DND-41 (cell line): ENCODE data around the gene STPG3.

Source experiments
- EZH2 ChIP-seq: IDR thresholded peaks from 3 replicates; pipeline ENCODE4 v1.6.1; 2012; ENCODE audit warnings: borderline replicate concordance, low read depth, mild to moderate bottlenecking, moderate library complexity, low read length, inconsistent platforms; ENCODE audit not compliant: severe bottlenecking
- TF ChIP-seq, protein P1 (sequence below): IDR thresholded peaks from 2 replicates; pipeline ENCODE4 v1.5.1; 2012; ENCODE audit warnings: borderline replicate concordance, low read length, moderate library complexity, mild to moderate bottlenecking; ENCODE audit not compliant: poor library complexity, severe bottlenecking; ENCODE audit errors: extremely low read depth

DNA sequence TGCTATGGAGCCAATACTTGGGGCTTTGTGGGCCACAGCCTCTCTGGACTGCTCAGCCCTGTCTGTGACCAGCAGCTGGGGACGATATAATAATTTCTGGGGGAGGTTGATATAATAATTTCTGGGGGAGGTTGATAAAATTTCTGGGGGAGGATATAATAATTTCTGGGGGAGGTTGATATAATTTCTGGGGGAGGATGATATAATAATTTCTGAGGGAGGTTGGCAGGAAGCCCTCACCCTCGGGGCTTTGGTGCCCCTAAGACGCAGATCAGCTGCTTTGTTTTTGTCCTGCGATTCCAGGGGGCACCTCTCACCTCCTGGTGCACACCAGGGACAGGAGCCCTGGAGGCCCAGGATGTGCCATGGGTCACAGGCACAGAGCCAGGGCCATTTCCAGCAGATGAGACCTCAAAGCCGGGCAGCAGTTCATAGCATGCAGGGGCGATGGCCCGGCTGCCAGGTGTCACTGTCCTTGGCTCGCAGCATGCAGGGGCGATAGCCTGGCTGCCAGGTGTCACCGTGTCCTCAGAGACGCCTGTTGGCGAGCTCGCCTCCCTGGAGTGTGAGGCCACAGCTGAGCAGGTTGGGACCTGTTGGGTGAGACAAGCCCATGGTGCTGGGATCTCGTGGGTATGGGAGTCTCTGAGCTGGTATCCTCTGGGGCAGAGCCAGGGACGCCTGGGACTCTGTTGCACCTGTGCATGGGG, 22.7 kb downstream of the STPG3 start:
- TF ChIP-seq, protein P1, sequence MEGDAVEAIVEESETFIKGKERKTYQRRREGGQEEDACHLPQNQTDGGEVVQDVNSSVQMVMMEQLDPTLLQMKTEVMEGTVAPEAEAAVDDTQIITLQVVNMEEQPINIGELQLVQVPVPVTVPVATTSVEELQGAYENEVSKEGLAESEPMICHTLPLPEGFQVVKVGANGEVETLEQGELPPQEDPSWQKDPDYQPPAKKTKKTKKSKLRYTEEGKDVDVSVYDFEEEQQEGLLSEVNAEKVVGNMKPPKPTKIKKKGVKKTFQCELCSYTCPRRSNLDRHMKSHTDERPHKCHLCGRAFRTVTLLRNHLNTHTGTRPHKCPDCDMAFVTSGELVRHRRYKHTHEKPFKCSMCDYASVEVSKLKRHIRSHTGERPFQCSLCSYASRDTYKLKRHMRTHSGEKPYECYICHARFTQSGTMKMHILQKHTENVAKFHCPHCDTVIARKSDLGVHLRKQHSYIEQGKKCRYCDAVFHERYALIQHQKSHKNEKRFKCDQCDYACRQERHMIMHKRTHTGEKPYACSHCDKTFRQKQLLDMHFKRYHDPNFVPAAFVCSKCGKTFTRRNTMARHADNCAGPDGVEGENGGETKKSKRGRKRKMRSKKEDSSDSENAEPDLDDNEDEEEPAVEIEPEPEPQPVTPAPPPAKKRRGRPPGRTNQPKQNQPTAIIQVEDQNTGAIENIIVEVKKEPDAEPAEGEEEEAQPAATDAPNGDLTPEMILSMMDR: no peak
- TF ChIP-seq EZH2: no peak
